WTC11 (cell line): ENCODE results near the gene ZMAT3. TPM values are rescaled to one million over a fixed set of nuclear protein-coding genes. Genes with fewer than 3 reads are reported as not detected.

Experiments
- ATAC-seq: fragments of 200-7000 bp; cut with Tn5 transposase; 2 replicates; pipeline ENCODE4 v1.10.0; 2021; ENCODE audit warnings: mild to moderate bottlenecking, moderate library complexity
- CTCF ChIA-PET: fragments of 300-600 bp; sonication (Branson Sonifier 250); formaldehyde crosslinking; loops from one replicate; lab custom pipeline; 2021; ENCODE audit warnings: antibody characterized with exemption; lab: Charles Lee
- POLR2A ChIA-PET: fragments of 350-600 bp; sonication (Branson Sonifier 250); formaldehyde crosslinking; loops from one replicate; lab custom pipeline; 2021; ENCODE audit warnings: antibody characterized with exemption; lab: Charles Lee
- DNase-seq: peaks from one replicate; pipeline ENCODE4 v3.0.0; 2021; ENCODE audit warnings: low spot score
- H3K27ac Mint-ChIP-seq: 2 replicates; pipeline ENCODE4 v1.8.0; 2021; ENCODE audit warnings: mixed read lengths
- H3K27me3 Mint-ChIP-seq: 2 replicates; pipeline ENCODE4 v1.8.0; 2021; ENCODE audit warnings: low read depth, mild to moderate bottlenecking, moderate library complexity, mixed read lengths
- H3K36me3 Mint-ChIP-seq: 2 replicates; pipeline ENCODE4 v1.8.0; 2021; ENCODE audit warnings: mixed read lengths
- H3K4me1 Mint-ChIP-seq: 2 replicates; pipeline ENCODE4 v1.8.0; 2022; ENCODE audit warnings: mixed read lengths
- H3K4me3 Mint-ChIP-seq: 2 replicates; pipeline ENCODE4 v1.8.0; 2021; ENCODE audit warnings: mild to moderate bottlenecking, moderate library complexity, mixed read lengths
- H3K9me3 Mint-ChIP-seq: 2 replicates; pipeline ENCODE4 v1.8.0; 2021; ENCODE audit warnings: mixed read lengths
- CREB1 ChIP-seq: sonication (generic); formaldehyde crosslinking; IDR thresholded peaks from 2 replicates; pipeline ENCODE4 v1.8.0; 2023; ENCODE audit warnings: mild to moderate bottlenecking, missing genetic modification reagents
- ELF4 ChIP-seq: sonication (generic); formaldehyde crosslinking; IDR thresholded peaks from 2 replicates; pipeline ENCODE4 v1.8.1; 2022; ENCODE audit warnings: low read depth, mild to moderate bottlenecking, moderate library complexity, missing genetic modification reagents
- ETV6 ChIP-seq: sonication (generic); formaldehyde crosslinking; IDR thresholded peaks from 2 replicates; pipeline ENCODE4 v1.8.1; 2022; ENCODE audit warnings: mild to moderate bottlenecking, missing genetic modification reagents
- FOXJ3 ChIP-seq: sonication (generic); formaldehyde crosslinking; IDR thresholded peaks from 2 replicates; pipeline ENCODE4 v1.9.0; 2021; ENCODE audit warnings: missing genetic modification reagents, mild to moderate bottlenecking, borderline replicate concordance
- FOXP1 ChIP-seq: sonication (generic); formaldehyde crosslinking; IDR thresholded peaks from 2 replicates; pipeline ENCODE4 v1.8.0; 2022; ENCODE audit warnings: missing genetic modification reagents, mild to moderate bottlenecking, moderate library complexity, borderline replicate concordance
- JUN ChIP-seq: sonication (generic); formaldehyde crosslinking; IDR thresholded peaks from 2 replicates; pipeline ENCODE4 v1.8.0; 2023; ENCODE audit warnings: mild to moderate bottlenecking, missing genetic modification reagents
- KAT7 ChIP-seq: sonication (generic); formaldehyde crosslinking; IDR thresholded peaks from 2 replicates; pipeline ENCODE4 v1.8.1; 2023; ENCODE audit warnings: missing genetic modification reagents, mild to moderate bottlenecking, borderline replicate concordance
- NFE2L1 ChIP-seq: sonication (generic); formaldehyde crosslinking; IDR thresholded peaks from 2 replicates; pipeline ENCODE4 v1.8.1; 2023; ENCODE audit warnings: missing genetic modification reagents
- OVOL2 ChIP-seq: fragments of 250-450 bp; sonication (Bioruptor Pico); IDR thresholded peaks from 2 replicates; pipeline ENCODE4 v1.9.0; 2021; ENCODE audit warnings: mild to moderate bottlenecking, borderline replicate concordance
- ZNF263 ChIP-seq: sonication (generic); formaldehyde crosslinking; IDR thresholded peaks from 2 replicates; pipeline ENCODE4 v1.8.1; 2022; ENCODE audit warnings: low read depth, mild to moderate bottlenecking, moderate library complexity, missing genetic modification reagents
- ZNF396 ChIP-seq: fragments of 250-450 bp; sonication (Bioruptor Pico); IDR thresholded peaks from 2 replicates; pipeline ENCODE4 v1.8.0; 2021; ENCODE audit warnings: mild to moderate bottlenecking, moderate library complexity, borderline replicate concordance
- total RNA-seq: library from RNA; stranded (reverse); gene quantifications from 3 replicates; pipeline ENCODE4 v1.2.3, GENCODE V29; 2021
- TF ChIP-seq, protein P1 (sequence below): sonication (generic); formaldehyde crosslinking; IDR thresholded peaks from 2 replicates; pipeline ENCODE4 v1.8.1; 2023; ENCODE audit warnings: mild to moderate bottlenecking, missing genetic modification reagents
- TF ChIP-seq, protein P2 (sequence below): sonication (generic); formaldehyde crosslinking; IDR thresholded peaks from 2 replicates; pipeline ENCODE4 v1.8.0; 2022; ENCODE audit warnings: missing genetic modification reagents
- TF ChIP-seq, protein P3 (sequence below): sonication (generic); formaldehyde crosslinking; conservative IDR thresholded peaks from 2 replicates; pipeline ENCODE4 v1.8.1; 2022; ENCODE audit warnings: mild to moderate bottlenecking, missing genetic modification reagents
- TF ChIP-seq, protein P4 (sequence below): sonication (generic); formaldehyde crosslinking; IDR thresholded peaks from 2 replicates; pipeline ENCODE4 v1.8.1; 2022; ENCODE audit warnings: low read depth, missing genetic modification reagents, borderline replicate concordance
- TF ChIP-seq, protein P5 (sequence below): sonication (generic); formaldehyde crosslinking; IDR thresholded peaks from 2 replicates; pipeline ENCODE4 v1.8.0; 2022; ENCODE audit warnings: mild to moderate bottlenecking, missing genetic modification reagents
- TF ChIP-seq, protein P6 (sequence below): sonication (generic); formaldehyde crosslinking; conservative IDR thresholded peaks from 2 replicates; pipeline ENCODE4 v1.8.1; 2023; ENCODE audit warnings: mild to moderate bottlenecking, low read depth, missing genetic modification reagents, moderate library complexity
- TF ChIP-seq, protein P7 (sequence below): sonication (generic); formaldehyde crosslinking; IDR thresholded peaks from 2 replicates; pipeline ENCODE4 v1.8.0; 2022; ENCODE audit warnings: mild to moderate bottlenecking, missing genetic modification reagents

ZMAT3 gene
- total RNA-seq, 1 experiment from 2014 or later = 24.1 TPM

DNA sequence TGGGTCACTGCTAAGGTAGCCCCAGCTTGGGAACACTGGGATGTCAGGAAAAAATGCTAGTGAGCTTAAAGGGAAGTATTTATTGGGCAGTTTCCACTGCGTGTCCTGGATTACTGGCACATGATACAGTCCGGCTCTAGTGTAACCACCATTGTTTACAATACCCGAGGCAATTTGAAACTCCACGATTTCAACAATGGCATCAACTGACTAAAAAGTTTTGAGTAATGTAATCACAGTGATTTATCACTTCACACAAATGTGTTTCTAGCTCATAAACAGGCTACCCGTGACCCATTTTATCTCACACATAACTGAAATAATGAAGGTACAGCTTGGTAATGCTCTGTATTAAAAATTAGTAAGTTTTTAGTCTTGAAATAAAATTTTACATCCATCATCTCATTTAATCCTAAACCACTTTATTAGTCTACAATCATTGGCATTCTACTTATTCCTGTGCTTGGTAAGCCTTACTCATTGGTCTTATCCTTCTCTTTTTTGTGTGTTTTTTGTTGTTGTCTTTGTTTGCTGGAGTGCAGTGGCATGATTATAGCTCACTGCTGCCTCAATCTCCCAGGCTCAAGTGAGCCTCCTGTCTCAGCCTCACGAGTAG is 7.6 kb downstream of the ZMAT3 start:
- Mint-ChIP-seq H3K4me3 (no peak overlapping the region), H3K36me3 (peaks cover 19% of the 10 kb centered on the region), H3K9me3 (no peaks in the 10 kb centered on the region), H3K27me3 (no peaks in the 10 kb centered on the region), H3K27ac (no peak overlapping the region), H3K4me1 (peaks cover 28% of the 10 kb centered on the region)
- TF ChIP-seq JUN (CRISPR knock-in tag) (no peak), OVOL2 (CRISPR knock-in tag) (no peak), KAT7 (CRISPR knock-in tag) (no peak), ELF4 (CRISPR knock-in tag) (no peak), FOXP1 (CRISPR knock-in tag) (no peak), FOXJ3 (no peak), NFE2L1 (CRISPR knock-in tag) (no peak), CREB1 (no peak), ZNF263 (CRISPR knock-in tag) (no peak), ETV6 (CRISPR knock-in tag) (no peak), ZNF396 (no peak)
- TF ChIP-seq, protein P1, sequence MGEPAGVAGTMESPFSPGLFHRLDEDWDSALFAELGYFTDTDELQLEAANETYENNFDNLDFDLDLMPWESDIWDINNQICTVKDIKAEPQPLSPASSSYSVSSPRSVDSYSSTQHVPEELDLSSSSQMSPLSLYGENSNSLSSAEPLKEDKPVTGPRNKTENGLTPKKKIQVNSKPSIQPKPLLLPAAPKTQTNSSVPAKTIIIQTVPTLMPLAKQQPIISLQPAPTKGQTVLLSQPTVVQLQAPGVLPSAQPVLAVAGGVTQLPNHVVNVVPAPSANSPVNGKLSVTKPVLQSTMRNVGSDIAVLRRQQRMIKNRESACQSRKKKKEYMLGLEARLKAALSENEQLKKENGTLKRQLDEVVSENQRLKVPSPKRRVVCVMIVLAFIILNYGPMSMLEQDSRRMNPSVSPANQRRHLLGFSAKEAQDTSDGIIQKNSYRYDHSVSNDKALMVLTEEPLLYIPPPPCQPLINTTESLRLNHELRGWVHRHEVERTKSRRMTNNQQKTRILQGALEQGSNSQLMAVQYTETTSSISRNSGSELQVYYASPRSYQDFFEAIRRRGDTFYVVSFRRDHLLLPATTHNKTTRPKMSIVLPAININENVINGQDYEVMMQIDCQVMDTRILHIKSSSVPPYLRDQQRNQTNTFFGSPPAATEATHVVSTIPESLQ = no peak
- TF ChIP-seq, protein P2, sequence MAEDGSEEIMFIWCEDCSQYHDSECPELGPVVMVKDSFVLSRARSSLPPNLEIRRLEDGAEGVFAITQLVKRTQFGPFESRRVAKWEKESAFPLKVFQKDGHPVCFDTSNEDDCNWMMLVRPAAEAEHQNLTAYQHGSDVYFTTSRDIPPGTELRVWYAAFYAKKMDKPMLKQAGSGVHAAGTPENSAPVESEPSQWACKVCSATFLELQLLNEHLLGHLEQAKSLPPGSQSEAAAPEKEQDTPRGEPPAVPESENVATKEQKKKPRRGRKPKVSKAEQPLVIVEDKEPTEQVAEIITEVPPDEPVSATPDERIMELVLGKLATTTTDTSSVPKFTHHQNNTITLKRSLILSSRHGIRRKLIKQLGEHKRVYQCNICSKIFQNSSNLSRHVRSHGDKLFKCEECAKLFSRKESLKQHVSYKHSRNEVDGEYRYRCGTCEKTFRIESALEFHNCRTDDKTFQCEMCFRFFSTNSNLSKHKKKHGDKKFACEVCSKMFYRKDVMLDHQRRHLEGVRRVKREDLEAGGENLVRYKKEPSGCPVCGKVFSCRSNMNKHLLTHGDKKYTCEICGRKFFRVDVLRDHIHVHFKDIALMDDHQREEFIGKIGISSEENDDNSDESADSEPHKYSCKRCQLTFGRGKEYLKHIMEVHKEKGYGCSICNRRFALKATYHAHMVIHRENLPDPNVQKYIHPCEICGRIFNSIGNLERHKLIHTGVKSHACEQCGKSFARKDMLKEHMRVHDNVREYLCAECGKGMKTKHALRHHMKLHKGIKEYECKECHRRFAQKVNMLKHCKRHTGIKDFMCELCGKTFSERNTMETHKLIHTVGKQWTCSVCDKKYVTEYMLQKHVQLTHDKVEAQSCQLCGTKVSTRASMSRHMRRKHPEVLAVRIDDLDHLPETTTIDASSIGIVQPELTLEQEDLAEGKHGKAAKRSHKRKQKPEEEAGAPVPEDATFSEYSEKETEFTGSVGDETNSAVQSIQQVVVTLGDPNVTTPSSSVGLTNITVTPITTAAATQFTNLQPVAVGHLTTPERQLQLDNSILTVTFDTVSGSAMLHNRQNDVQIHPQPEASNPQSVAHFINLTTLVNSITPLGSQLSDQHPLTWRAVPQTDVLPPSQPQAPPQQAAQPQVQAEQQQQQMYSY = no peak
- TF ChIP-seq, protein P3, sequence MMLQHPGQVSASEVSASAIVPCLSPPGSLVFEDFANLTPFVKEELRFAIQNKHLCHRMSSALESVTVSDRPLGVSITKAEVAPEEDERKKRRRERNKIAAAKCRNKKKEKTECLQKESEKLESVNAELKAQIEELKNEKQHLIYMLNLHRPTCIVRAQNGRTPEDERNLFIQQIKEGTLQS (CRISPR knock-in tag) = no peak
- TF ChIP-seq, protein P4, sequence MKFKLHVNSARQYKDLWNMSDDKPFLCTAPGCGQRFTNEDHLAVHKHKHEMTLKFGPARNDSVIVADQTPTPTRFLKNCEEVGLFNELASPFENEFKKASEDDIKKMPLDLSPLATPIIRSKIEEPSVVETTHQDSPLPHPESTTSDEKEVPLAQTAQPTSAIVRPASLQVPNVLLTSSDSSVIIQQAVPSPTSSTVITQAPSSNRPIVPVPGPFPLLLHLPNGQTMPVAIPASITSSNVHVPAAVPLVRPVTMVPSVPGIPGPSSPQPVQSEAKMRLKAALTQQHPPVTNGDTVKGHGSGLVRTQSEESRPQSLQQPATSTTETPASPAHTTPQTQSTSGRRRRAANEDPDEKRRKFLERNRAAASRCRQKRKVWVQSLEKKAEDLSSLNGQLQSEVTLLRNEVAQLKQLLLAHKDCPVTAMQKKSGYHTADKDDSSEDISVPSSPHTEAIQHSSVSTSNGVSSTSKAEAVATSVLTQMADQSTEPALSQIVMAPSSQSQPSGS (CRISPR knock-in tag) = no peak
- TF ChIP-seq, protein P5, sequence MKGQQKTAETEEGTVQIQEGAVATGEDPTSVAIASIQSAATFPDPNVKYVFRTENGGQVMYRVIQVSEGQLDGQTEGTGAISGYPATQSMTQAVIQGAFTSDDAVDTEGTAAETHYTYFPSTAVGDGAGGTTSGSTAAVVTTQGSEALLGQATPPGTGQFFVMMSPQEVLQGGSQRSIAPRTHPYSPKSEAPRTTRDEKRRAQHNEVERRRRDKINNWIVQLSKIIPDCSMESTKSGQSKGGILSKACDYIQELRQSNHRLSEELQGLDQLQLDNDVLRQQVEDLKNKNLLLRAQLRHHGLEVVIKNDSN (CRISPR knock-in tag) = no peak
- TF ChIP-seq, protein P6, sequence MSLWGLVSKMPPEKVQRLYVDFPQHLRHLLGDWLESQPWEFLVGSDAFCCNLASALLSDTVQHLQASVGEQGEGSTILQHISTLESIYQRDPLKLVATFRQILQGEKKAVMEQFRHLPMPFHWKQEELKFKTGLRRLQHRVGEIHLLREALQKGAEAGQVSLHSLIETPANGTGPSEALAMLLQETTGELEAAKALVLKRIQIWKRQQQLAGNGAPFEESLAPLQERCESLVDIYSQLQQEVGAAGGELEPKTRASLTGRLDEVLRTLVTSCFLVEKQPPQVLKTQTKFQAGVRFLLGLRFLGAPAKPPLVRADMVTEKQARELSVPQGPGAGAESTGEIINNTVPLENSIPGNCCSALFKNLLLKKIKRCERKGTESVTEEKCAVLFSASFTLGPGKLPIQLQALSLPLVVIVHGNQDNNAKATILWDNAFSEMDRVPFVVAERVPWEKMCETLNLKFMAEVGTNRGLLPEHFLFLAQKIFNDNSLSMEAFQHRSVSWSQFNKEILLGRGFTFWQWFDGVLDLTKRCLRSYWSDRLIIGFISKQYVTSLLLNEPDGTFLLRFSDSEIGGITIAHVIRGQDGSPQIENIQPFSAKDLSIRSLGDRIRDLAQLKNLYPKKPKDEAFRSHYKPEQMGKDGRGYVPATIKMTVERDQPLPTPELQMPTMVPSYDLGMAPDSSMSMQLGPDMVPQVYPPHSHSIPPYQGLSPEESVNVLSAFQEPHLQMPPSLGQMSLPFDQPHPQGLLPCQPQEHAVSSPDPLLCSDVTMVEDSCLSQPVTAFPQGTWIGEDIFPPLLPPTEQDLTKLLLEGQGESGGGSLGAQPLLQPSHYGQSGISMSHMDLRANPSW (CRISPR knock-in tag) = no peak
- TF ChIP-seq, protein P7, sequence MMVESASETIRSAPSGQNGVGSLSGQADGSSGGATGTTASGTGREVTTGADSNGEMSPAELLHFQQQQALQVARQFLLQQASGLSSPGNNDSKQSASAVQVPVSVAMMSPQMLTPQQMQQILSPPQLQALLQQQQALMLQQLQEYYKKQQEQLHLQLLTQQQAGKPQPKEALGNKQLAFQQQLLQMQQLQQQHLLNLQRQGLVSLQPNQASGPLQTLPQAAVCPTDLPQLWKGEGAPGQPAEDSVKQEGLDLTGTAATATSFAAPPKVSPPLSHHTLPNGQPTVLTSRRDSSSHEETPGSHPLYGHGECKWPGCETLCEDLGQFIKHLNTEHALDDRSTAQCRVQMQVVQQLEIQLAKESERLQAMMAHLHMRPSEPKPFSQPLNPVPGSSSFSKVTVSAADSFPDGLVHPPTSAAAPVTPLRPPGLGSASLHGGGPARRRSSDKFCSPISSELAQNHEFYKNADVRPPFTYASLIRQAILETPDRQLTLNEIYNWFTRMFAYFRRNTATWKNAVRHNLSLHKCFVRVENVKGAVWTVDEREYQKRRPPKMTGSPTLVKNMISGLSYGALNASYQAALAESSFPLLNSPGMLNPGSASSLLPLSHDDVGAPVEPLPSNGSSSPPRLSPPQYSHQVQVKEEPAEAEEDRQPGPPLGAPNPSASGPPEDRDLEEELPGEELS (CRISPR knock-in tag) = no peak
- ChIA-PET CTCF (interaction anchor here (0.6 kb wide), 1 partner anchor 309 kb away, joined by 3 read pairs; no protein-coding TSS in a partner anchor), POLR2A (interaction anchor here (0.6 kb wide), 1 partner anchor 143 kb away, joined by 3 read pairs; no protein-coding TSS in a partner anchor)
- ATAC-seq (no peak), DNase-seq (no peak)
